ENCODE results near the gene RFX8. TPM values are rescaled to one million over a fixed set of nuclear protein-coding genes. Genes with fewer than 3 reads are reported as not detected.
"Not testable (repeated sequence)": the region's sequence is repeated elsewhere in the genome, so short reads cannot be mapped to it uniquely, and the experiment has no call there.

The RFX8 gene
- total RNA-seq, 2 donors from 2014 or later: 0.14 to 0.85 TPM

DNA sequence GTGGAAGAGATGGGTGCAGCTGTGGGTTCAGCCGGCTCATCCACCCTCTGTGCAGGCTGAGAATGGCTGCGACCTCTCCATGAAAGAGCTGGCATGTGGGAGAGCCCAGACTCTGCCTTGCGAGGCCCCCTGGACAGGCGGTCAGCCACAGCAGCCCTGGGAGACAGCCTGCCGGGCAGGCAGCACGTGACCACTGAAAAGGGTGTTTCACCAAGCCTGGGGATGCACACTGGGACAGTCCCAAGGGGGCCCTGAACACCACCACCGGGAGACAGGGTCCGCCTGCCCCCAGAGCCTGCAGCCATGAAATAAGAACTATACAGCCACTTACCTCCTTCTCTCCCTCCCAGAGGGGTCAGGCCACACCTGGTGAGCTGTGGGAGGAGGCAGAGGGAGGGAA, 11.5 kb downstream of the RFX8 start:
- H3K4me1 ChIP-seq (ENCODE audit: control insufficient read depth in 1 of 2, low read depth in 2 of 2): peaks cover 16 to 19% of the 10 kb centered on the region in 2 donors
- no peaks in the 10 kb centered on the region for H3K36me3 ChIP-seq
- H3K27ac ChIP-seq: peak overlapping the region in 1 of 2 donors; percentile 45
- TF ChIP-seq, protein P1, sequence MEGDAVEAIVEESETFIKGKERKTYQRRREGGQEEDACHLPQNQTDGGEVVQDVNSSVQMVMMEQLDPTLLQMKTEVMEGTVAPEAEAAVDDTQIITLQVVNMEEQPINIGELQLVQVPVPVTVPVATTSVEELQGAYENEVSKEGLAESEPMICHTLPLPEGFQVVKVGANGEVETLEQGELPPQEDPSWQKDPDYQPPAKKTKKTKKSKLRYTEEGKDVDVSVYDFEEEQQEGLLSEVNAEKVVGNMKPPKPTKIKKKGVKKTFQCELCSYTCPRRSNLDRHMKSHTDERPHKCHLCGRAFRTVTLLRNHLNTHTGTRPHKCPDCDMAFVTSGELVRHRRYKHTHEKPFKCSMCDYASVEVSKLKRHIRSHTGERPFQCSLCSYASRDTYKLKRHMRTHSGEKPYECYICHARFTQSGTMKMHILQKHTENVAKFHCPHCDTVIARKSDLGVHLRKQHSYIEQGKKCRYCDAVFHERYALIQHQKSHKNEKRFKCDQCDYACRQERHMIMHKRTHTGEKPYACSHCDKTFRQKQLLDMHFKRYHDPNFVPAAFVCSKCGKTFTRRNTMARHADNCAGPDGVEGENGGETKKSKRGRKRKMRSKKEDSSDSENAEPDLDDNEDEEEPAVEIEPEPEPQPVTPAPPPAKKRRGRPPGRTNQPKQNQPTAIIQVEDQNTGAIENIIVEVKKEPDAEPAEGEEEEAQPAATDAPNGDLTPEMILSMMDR (IDR thresholded peaks at IDR 0.05): no peak
- H3K27me3 ChIP-seq (replicated peaks; ENCODE audit: insufficient read depth): no peaks in the 10 kb centered on the region
- H3K9me3 ChIP-seq: no peaks in the 10 kb centered on the region
- no peak for DNase-seq (ENCODE audit: low spot score)
- H3K4me3 ChIP-seq: no peak overlapping the region
- no peak for ATAC-seq (ENCODE audit: insufficient number of reproducible peaks, low FRiP score, low read depth)

DNA sequence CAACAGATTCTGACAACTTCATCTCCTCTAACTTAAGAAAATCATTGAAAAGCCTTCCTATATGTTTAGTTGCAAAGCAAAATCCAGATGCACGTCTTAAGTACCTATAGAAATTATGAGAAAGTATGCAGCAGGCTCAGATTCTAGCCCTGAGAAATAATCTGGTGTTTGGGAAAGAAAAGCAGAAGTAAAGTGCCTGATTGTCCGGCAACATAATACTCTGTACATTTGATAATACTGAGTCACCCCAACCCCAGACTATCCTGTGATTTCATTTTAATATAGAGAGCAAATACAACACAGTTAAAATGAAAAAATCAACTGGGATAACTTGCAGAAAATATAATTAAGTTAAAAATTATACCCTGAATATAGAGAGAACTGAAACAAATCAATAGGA, 13.5 kb downstream of the RFX8 start:
- H3K4me3 ChIP-seq: no peak overlapping the region
- peaks cover 16 to 19% of the 10 kb centered on the region in 2 donors for H3K4me1 ChIP-seq (ENCODE audit: control insufficient read depth in 1 of 2, low read depth in 2 of 2)
- ATAC-seq (ENCODE audit: insufficient number of reproducible peaks, low FRiP score, low read depth) (no peak), DNase-seq (ENCODE audit: low spot score) (no peak)
- H3K36me3 ChIP-seq: no peaks in the 10 kb centered on the region
- no peaks in the 10 kb centered on the region for H3K9me3 ChIP-seq
- no peak overlapping the region for H3K27ac ChIP-seq
- TF ChIP-seq, protein P1 (IDR thresholded peaks at IDR 0.05): no peak
- H3K27me3 ChIP-seq (replicated peaks; ENCODE audit: insufficient read depth): no peaks in the 10 kb centered on the region

DNA sequence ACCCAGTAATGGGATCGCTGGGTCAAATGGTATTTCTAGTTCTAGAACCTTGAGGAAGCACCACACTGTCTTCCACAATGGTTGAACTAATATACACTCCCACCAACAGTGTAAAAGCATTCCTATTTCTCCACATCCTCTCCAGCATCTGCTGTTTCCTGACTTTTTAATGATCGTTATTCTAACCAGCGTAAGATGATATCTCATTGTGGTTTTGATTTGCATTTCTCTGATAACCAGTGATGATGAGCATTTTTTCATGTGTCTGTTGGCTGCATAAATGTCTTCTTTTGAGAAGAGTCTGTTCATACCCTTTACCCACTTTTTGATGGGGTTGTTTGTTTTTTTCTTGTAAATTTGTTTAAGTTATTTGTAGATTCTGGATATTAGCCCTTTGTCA, 20.5 kb downstream of the RFX8 start:
- not testable (repeated sequence) for H3K4me3 ChIP-seq; H3K4me1 ChIP-seq (ENCODE audit: control insufficient read depth in 1 of 2, low read depth in 2 of 2); H3K27me3 ChIP-seq (replicated peaks; ENCODE audit: insufficient read depth); ATAC-seq (ENCODE audit: insufficient number of reproducible peaks, low FRiP score, low read depth); H3K36me3 ChIP-seq; H3K27ac ChIP-seq; H3K9me3 ChIP-seq; DNase-seq (ENCODE audit: low spot score)

DNA sequence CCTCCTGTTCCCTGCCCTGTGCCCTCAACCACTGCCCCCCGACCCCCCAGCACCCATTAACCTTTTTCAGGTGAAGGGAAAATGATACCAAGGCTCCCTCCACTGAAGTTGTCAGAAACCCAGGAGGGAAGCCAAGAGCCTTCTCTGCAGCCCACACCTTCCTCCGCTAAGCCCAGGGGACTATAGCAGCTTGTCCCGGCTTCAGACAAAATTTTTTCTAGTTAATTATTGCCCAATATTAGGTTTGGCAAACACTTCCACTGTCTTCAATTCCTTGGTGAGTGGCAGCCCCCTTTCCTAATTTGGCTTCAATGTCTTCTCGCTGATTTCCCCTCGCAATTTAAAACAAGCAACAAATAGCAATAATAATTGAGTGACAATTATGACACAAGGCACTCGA, 23.9 kb downstream of the RFX8 start:
- Histone ChIP-seq H3K4me3 (no peak overlapping the region), H3K9me3 (no peaks in the 10 kb centered on the region), H3K27ac (no peak overlapping the region), H3K36me3 (no peaks in the 10 kb centered on the region), H3K27me3 (replicated peaks; ENCODE audit: insufficient read depth) (no peaks in the 10 kb centered on the region), H3K4me1 (ENCODE audit: control insufficient read depth in 1 of 2, low read depth in 2 of 2) (no peaks in the 10 kb centered on the region)
- ATAC-seq (ENCODE audit: insufficient number of reproducible peaks, low FRiP score, low read depth) (no peak), DNase-seq (ENCODE audit: low spot score) (no peak)
- TF ChIP-seq, protein P1 (IDR thresholded peaks at IDR 0.05): no peak

DNA sequence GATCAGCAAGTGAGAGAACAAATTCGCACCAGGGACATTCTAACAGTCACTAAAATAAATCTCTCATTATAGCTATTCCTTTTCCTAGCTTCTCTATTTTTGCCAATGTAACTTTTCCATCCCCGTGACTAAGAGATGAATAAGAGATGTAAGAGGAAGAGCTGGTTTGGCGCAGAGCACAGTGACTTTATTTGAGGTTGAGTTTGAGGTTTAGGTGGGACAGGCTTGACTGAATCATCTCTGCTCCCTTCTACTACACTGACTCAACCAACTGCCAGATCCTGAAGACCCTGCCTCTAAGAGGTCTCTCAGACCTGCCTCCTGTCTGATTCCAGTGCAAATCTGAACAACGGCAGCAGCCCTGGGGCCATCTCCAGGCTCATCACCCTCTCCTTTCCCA, 28.0 kb downstream of the RFX8 start:
- no peak overlapping the region for H3K27ac ChIP-seq
- no peaks in the 10 kb centered on the region for H3K36me3 ChIP-seq
- DNase-seq (ENCODE audit: low spot score) (no peak), ATAC-seq (ENCODE audit: insufficient number of reproducible peaks, low FRiP score, low read depth) (no peak)
- TF ChIP-seq, protein P1 (IDR thresholded peaks at IDR 0.05): no peak
- H3K4me3 ChIP-seq: no peak overlapping the region
- no peaks in the 10 kb centered on the region for H3K9me3 ChIP-seq
- H3K4me1 ChIP-seq (ENCODE audit: control insufficient read depth in 1 of 2, low read depth in 2 of 2): no peaks in the 10 kb centered on the region
- no peaks in the 10 kb centered on the region for H3K27me3 ChIP-seq (replicated peaks; ENCODE audit: insufficient read depth)

DNA sequence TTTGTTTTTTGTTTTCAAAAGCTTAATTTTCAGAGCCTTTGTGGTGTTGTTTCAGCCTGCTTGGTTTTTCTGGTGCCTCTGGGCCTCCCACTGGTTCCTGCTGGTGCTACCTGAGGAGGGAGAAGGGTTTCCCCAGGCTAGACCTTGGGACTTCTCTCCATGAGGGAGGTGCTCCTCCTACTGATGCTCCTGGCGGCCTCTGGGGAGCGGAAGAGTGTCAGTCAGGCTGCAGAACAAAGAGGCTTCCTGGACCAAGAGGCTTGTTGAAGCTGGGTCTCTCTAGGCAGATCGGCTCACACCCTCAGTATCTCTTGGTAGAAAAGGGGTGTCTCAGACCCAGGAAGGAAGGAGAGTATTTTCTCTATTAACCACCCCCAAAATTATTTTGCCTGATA, 32.2 kb downstream of the RFX8 start:
- DNase-seq (ENCODE audit: low spot score): no peak
- no peak for ATAC-seq (ENCODE audit: insufficient number of reproducible peaks, low FRiP score, low read depth)
- peaks cover 0 to 8% of the 10 kb centered on the region in 2 donors for H3K4me1 ChIP-seq (ENCODE audit: control insufficient read depth in 1 of 2, low read depth in 2 of 2)
- H3K27ac ChIP-seq: peak overlapping the region in 1 of 2 donors; percentile 25
- TF ChIP-seq, protein P1 (IDR thresholded peaks at IDR 0.05): no peak
- no peaks in the 10 kb centered on the region for H3K9me3 ChIP-seq
- H3K4me3 ChIP-seq: no peak overlapping the region
- H3K27me3 ChIP-seq (replicated peaks; ENCODE audit: insufficient read depth): no peaks in the 10 kb centered on the region
- H3K36me3 ChIP-seq: no peaks in the 10 kb centered on the region

Data from thoracic aorta (tissue), 2 donors.